HG03565 (cell line): ENCODE measurements around the gene COG5.
"Not testable (repeated sequence)": the region's sequence is repeated elsewhere in the genome, so short reads cannot be mapped to it uniquely, and the experiment has no call there.

Source experiments
- ATAC-seq: cut with Tn5 transposase; IDR thresholded peaks from one replicate; pipeline ENCODE4 v1.9.1; 2021; ENCODE audit warnings: mild to moderate bottlenecking, moderate library complexity; ENCODE audit not compliant: unreplicated experiment

COG5 gene

GRCh38 chr7:107286751-107287621, 276.7 kb downstream of the COG5 start:
- no peak for ATAC-seq

DNA sequence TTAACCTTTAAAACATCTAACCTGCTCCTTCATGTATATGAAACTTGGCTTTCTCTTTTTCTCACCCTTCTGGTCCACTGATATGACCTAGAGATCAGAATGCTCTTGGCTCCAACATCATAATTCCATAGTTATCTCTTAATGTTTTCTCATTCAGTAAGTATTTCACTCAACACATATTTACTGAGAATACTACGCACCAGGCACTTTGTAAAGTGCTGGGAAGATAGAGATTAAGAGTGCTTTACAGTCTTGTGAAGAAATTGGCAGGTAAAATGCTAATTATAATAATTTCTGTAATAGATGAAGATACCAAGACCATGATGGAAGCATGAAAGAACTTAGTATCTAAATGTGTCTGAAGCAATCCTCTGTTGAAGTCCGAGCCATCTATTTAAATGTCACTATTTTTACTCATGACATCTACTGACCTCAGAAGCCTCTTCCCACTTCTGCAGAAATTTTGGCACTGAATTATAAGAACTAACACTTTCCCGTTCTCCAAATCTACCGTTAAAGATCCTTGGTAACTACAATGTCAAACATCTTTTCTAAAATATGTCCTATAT, 278.7 kb downstream of the COG5 start:
- no peak for ATAC-seq

- ATAC-seq = no peak
Observed at GRCh38 chr7:107277331-107277730, 286.4 kb downstream of the COG5 start.

- ATAC-seq = no peak
Observed at GRCh38 chr7:107276220-107276827, 287.4 kb downstream of the COG5 start.

DNA sequence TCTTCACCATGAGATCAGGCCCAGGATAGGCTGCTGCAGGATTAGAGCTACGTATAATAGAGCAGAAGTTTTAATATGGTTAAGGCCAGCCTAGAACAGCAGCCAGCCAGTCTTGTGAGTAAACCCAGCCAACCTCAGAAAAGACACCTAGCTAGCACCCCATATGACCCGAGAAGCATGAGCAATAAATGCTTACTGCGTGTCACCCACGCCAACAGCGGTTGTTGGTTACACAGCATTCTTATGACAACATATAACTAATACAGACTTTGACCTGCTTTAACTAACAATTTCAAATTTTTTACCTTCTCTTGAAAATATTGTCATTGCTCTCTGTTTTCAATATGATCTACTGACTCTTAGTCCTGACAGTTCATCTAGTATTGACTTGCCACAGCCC, 289.2 kb downstream of the COG5 start:
- no peak for ATAC-seq

DNA sequence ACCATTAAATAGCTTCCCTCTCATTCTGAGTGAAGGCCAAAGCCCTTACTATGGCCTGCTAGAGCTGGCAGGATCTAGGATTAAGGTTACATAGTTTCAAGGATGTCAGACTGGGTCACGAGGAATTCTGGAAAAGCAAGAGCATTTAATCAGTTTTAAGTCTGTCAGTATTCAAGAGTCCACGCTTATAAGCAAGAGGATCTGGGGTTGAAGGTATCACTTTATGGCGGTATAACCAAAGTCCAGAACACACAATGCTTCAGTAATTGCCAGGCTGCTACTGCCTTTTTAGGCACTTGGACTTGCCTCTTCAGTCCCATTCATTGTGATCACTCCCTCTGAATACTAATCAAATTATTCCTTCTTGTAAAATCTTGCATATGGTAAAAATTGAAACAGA, 293.9 kb downstream of the COG5 start:
- no peak for ATAC-seq

DNA sequence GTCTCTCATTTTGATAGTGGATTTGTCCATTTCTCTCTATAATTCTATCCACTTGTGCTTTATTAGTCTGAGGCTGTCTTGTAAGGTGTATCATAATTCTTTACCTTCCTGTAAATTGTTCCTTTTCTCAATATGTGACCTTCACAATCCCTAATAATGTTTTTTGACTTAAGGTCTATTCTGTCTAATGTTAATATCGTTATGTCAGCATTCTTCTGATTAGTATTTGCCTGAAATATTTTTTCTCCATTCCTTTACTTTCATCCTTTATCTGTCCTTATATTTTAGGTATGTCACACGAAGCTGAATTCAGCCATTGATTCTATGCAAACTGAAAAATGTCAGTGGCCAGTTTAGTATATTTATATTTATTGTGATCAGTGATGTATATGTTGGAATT, 295.1 kb downstream of the COG5 start:
- ATAC-seq = no peak

DNA sequence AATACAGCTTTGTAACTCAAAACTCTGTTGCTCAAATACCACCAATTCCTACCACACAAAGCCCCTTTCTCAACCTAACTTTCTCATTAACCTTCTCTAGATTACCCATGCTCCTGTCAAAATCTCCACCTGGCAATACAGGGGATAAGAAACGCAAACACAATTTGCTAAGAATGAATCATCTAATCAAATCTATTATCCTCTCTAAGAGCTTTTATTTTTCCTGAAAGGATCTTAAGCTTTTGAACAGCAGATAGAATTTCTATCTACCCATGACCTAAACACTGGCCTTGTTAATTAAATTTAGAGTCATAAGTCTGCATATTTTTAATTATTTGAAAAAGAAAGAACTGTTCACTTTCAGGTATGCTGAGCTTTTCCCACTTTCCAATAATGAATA, 296.6 kb downstream of the COG5 start:
- no peak for ATAC-seq

DNA sequence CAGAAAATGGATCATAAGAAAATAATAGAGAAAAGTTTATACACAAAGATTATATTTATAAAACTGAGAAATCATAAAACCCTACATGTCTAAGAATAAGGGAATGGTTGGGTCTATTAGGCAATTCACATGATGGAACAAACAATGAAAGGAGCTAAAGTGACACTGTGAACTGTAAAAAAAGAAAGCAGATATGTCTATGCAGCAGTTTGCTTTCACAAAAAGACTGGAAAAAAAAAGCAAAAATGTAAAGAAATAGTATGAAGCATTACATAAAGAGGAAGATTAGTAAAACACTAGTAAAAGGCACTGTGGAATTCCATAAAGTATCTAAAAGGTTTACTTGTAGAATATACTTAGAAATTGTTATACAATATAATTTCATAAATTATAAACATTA, 299.0 kb downstream of the COG5 start:
- ATAC-seq = no peak

DNA sequence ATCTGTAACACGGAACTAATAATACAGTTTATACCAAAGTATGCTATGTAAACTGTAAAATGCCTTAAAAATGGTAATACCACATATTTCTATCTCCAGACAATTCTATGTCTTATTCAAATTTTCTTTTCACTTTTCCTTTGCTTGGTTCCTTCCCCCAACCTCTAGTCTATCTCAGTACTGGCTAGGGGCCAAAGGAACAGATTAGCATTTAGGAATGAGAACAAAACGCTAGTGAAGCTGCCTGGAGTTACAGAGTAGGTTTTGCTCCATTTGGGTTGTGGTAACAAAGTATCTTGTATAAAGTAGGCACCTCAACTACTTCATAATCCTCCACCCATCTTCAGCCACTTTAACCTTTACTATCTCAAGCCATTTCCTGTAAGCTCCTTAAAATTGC, 300.9 kb downstream of the COG5 start:
- ATAC-seq = no peak

DNA sequence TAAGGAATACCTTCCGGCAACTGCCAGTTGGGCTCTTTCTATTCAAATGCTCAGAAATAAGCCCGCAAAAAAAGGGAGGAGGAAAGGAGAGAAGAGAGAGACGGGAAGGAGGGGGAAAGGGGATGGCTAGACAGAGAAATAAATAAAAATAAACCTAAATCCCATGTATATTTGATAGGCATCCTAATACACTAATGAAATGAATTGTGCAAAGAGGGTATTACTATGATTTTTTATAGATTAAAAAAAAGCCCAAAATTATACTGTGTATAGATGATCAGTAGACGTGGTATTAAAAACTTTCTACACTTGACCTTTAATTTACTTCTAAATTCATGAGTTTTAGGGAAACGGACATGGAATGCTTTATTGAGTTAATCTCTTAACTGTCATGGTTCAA, 305.0 kb downstream of the COG5 start:
- ATAC-seq = no peak

GRCh38 chr7:107255602-107256001, 308.1 kb downstream of the COG5 start:
- no peak for ATAC-seq

- ATAC-seq = no peak
Observed at GRCh38 chr7:107254398-107254985, 309.2 kb downstream of the COG5 start.

DNA sequence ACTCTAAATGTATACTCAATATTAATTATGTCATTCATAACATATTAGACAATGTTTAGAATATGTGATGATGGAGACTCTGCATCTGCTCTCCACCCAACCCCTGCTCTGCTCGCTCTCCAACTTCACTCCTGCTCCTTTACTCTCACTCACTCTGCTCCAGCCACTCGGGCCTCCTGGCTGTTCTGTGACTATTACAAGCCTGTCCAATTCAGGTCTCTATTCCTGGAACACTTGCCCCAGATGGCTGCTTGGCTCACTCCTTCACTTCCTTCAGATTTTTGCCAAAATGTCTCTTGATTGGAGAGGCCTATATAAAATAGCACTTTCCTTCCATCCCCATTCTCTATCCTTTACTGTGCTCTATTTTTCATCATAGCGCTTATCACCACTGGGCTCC, 310.1 kb downstream of the COG5 start:
- no peak for ATAC-seq

DNA sequence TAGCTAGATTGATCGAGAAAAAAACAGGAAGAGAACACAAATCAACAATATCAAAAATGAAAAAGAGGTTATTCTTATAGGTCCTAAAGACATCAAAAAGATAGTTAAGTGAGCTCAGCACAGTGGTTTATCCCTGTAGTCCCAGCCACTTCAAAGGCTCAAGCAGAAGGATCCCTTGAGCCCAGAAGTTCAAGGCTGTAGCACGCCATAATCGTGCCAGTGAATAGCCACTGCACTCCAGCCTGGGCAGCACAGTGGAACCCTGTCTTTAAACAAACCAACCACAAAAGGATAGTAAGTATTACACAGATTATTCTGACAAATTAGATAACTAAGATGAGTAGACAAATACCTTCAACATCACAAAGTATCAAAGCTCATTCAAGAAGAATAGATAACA, 311.8 kb downstream of the COG5 start:
- ATAC-seq = no peak

DNA sequence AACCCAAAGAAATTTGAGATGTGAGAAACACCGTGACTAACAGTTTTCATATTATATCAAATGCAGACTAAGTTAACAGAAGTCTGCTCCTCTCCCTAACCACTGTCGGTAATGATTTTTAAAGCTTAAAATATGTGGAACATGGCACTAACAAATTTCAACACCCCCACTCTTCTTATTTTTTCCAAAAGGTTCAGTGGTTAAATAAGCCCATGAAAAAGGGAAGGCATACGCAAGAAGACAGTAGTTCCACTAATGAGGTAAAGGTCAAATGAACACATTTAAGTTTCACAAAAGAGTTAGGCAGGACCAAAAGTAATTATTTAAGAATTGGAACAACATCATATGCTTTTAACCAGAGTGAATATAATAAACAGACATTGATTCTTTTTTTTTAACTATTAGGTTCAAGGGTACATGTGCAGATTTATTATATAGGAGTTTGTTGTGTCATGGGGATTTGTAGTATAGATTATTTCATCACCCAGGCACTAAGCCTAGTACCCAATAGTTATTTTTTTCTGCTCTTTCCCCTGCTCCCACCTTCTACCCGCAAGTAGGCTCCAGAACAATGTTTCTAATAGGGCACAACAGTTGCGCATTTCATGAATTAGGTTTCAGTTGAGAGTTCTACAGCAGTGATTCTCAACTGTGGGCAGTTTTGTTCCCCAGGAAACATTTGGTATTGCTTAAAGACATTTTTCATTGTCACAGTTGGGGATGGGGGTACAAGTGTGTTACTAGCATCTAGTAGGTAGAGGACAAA, 315.0 kb downstream of the COG5 start:
- no peak for ATAC-seq

DNA sequence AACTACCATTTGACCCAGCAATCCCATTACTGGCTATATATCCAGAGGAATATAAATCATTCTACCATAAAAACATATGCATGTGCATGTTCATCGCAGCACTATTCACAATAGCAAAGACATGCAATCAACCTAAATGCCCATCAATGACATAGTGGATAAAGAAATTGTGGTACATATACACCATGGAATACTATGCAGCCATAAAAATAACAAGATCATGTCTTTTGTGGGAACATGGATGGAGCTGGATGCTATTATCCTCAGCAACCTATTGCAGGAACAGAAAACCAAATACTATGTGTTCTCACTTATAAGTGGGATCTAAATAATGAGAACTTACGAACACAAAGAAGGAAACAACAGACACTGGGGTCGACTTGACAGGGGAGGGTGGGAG, 316.9 kb downstream of the COG5 start:
- not testable (repeated sequence) for ATAC-seq

DNA sequence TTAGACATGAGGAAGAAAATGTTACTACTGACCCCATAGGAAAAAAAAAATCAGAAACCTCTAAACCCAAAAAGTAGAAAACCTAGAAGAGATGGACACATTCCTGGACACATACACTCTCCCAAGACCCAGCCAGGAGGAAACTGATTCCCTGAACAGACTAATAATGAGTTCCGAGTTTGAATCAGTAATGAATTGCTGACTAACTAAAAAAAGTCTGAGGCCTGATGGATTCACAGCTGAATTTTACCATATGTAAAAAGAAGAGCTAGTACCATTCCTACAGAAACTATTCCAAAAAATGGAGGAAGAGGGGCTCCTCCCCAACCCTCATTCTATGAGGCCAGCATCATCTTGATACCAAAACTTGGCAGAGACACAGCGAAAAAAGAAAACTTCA, 319.1 kb downstream of the COG5 start:
- ATAC-seq = no peak

DNA sequence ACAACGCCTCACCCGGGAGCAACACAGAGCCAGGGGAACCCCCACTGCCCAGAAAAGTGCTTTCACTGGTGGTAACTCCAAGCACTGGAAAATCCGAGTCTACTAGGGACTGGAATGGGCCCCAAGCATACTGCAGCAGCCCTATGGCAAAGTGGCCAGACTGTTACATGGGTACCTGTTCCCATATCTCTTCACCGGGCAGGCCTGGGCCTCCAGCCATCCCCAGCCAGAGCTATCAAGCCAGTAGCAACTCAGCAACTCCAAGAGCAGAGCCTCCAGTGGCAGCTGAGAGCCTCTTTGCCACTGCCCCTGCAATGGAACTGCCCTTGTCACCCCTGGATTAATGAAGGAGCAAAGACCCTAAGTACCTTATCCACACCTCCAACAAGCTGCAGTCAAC, 321.5 kb downstream of the COG5 start:
- ATAC-seq = no peak

- ATAC-seq = no peak
Observed at GRCh38 chr7:107237451-107237850, 326.3 kb downstream of the COG5 start.

DNA sequence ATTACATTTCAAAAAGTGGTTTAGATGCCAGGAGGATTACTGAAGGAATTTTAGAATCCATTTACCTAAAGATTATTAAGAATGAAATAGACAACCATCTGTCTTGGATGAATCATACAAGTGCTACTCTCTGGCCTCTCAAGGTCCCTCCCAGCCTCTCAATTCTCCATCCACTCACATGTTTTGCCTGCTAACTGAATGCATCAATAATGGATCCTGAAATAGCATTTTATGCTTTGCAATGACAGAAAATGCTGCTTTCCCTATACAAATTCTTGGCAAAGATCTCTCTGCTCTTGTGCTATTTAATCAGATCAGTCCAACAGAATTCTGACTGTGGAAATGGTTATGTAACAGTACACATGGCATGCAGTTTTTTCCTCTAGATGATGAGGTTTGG, 326.9 kb downstream of the COG5 start:
- no peak for ATAC-seq
